Activated CD4-positive, alpha-beta T cell treated with anti-CD3 and anti-CD28 coated beads for 48 hours (primary cell): Measurements from ENCODE around the gene DYNLT4.
"Not testable (repeated sequence)": the region's sequence is repeated elsewhere in the genome, so short reads cannot be mapped to it uniquely, and the experiment has no call there.

Experiments
- DNase-seq: peaks from one replicate; pipeline ENCODE4 v3.0.0-alpha.2; 2020

The DYNLT4 gene

DNA sequence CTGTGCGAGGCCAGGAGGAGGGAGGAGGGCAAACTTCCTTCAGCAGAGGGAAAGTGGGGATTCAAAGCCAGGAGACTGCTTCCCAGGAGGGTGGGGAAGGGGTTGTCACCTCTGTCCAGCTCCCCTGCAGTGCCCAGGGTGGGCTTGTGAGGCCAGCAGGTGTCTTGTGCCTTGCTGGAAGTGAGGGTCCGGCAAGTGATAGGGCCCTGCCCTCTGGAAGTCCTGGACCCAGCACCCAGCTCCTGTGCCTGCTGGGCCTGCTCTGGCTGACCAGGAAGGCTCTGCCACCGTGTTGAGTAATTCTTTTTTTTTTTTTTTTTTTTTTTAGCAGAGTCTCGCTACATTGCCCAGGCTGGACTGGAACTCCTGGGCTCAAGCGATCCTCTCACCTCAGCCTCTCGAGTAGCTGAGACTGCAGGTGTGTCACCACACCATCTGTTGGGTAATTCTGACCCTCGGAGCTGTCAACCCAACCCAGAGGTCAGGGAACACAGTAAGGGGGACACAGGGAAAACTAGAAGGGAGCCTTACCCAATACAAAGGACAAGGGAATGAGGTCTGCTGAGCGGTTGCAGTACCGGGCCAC, 20.2 kb downstream of the DYNLT4 start:
- DNase-seq: no peak

DNA sequence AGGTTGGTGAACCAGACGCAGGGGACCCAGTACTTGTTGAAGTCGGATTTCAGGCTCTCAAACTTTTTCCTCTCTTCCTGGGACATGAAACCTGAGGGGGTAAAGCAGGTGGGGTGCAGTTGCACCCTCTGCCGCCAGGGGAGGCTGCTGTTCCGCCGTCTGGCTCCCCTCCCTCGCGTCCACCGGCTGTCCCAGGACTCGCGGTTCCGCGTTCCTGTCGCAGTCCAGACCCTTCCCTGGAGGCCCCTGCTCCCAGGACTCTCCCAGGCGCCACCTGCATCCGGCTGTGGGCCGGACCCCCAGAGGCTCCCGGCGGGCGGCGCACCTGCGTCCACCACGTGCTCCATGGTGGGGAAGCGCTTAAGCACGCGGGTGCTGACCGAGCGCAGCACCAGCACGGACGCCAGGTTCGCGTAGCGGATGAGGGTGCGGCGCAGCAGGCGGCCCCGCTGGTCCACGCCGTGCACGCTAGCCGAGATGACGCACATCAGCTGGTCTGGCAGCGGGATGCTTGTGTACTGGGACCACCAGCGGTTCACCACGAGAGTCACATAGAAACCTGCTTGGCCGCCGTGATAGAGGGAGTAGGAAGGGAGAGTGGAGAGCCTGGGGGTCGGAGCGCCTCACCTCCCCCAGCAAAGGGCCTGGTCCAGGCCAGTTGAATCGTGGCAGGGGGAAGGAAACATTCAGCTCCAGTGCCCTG, 20.9 kb downstream of the DYNLT4 start:
- DNase-seq: peak; percentile 86

DNA sequence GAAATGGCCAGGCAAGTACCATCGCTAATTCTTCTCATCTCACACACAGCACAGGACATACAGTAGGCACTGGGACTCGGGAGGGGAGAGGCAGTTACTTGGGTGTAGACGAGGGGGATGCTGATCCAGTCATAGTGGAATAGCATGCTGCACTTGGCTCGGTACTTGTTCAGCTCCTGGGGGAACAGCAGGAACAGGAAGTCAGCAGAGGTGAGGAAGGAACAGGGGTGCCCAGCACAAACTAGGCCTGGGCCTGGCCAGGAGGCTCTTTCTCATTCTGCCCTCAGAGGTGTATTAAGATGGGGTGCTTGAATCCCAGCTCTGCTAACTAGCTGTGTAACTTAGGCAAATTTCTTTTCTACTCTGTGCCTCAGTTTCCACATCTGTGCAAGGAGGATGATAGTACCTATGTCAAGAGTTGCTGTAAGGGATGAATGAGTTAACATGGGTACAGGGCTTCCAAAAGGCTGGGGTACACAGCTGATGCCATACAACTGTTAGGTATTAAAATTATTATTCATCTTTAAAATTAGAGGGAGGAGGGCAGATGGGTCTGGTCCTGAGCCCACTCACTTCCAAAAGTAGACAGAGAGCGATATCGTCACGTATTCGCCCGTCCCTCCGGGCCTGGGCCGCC, 21.5 kb downstream of the DYNLT4 start:
- no peak for DNase-seq

DNA sequence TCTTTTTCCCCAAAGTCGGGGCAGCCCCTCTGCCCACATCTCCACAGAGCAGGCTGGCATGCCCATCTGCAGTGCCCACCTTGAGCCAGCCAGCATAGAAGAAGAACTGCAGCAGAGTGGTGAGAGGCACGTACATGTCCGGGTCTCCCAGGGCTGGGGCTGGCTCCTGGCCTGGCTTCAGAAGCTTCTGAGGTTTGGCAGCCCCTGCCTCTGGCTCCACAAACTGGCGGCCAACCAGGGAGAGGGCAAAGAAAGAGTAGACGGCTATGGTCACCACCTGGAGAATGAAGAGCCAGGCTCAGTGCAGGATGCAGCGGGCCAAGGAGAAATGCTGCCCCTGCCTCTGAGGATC, 22.1 kb downstream of the DYNLT4 start:
- DNase-seq: no peak

DNA sequence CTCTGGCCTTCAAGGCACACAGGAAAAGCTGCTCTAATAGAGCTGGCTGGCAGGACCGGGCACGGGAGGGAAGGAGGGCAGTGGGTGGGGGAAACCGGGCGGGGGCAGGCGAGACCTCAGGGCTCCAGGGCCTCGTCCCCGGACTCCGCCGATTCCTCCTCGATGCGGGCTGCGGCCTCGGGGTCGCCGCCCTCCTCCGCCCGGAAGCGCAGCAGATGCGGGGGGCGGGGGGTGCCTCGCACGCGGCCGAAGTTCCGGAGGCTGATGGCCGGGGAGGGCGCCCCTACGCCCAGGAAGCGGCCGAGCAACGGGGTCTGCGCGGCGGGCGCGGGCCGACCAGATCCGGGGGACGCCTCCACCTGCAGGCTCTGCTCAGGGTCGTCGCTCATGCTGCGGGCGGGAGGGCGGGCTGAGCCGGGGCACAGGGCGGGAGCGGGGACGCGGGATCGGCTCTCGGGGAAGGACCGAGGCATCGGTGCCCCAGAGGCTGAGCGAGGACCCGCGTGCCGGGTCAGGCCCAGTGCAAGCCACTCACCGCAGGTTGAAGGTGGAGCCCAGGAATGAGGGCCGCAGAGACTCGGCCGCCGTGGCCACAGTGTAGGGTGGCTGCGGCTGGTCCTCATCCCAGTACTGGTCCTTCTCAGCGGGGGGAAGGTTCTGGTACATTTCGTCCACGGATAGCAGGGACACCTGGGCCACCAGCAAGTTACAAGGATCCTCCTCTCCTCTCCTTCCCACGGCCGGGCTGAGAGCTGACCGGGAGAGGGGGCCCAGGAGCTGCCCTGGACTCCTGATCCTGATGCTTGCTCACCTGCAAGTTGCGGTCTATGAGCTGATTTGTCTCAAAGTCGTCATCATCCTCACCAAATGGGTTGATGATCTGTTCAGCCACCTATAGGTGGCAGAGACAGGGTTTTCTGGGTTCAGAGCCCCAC, 22.8 kb downstream of the DYNLT4 start:
- peak; percentile 36 for DNase-seq

DNA sequence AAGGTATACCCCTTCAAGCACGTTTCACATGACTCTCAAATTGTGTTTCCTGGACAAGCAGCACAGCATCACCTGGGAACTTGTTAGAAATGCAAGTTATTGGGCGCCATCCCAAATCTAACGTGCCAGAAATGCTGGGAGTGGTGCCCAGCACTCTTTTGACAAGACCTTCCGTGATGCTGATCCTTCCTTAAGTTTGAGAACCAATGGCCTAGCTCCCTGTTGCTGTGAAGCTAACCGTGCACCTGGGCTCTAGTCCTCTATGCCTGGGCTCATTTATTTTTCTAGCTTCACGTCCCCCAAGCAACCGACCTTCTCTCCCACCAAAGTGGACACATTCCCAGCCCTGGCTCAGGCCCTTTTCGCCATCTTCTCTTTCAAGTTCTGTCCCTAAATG, 23.5 kb downstream of the DYNLT4 start:
- DNase-seq: no peak

DNA sequence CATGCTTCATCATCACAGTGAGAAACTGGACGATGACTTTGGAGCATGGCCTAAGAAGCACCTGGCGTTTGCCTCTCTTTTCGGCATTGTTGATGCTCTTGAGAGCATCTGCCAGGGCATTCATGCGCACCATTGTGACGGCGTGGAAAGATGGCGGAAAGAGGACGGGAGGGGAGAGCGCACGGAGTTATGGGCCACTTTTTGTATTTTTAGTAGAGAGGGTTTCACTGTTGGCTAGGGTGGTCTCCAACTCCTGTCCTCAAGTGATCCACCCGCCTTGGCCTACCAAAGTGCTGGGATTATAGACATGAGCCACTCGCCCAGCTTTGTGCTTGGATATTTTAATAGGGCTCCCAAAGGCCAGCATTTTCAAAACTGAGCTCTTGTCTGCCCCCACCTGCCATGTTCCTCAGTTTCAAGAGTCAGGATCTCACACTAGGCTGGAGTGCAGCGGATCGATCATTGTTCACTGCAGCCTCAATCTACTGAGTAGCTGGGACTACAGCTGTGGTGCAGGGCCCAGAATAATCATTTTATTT, 26.5 kb downstream of the DYNLT4 start:
- no peak for DNase-seq

DNA sequence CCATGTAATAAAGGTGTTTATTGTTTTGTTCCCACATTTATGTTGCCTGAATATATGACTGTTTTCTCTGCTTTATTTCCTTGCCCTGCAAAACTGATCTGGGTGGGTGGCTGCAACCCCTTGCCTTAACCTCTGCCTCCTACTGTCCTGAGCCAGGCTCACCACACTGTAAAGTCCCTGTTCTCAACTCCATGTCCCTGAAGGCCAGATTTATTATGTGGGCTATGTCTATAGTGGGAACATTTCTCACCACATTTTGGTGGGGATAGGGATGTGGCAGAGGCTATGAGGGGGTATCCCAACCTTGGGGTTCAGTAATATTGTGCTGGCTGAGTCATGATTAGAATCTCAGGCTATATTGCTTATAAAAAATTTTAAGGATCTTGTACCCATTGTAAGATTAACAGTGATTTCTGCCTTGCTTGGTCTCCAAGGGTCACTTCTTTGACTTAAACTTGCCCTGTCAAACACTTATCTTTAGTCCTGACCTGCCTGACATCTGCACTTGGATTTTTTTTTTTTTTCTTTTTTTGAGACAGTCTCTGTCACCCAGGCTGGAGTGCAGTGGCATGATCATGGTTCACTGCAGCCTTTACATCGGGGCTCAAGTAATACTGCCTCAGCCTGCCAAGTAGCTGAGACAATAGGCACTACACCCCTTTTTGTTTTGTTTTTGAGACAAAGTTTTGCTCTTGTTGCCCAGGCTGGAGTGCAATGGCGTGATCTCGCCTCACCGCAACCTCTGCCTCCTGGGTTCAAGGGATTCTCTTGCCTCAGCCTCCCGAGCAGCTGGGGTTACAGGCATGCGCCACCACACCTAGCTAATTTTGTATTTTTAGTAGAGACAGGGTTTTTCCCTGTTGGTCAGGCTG, 28.2 kb downstream of the DYNLT4 start:
- no peak for DNase-seq

DNA sequence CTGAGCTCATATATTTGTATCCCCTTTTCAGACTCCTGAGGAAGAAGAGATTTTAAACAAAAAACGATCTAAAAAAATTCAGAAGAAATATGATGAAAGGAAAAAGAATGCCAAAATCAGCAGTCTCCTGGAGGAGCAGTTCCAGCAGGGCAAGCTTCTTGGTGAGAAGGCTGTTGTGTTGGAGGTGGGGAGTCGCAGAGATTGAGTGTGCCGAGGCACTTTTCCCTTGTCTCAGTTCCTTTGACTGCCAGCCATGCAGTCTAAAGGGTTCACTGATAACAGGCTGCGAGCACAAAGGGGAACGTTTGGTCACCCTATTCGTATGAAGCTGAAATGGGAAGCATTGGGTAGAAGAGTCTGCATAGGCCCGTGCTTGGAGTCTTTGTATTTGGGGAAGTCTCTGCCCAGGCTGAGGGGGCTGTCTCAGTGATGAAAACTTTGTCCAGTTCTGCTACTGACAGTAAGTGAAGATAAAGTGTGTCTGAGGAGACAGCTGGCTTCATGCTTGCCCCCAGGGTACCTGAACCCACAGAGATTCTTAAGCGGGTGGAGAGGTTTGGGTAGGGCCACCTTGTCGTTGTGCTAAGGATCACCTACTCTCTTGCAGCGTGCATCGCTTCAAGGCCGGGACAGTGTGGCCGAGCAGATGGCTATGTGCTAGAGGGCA, 29.0 kb downstream of the DYNLT4 start:
- DNase-seq: no peak

DNA sequence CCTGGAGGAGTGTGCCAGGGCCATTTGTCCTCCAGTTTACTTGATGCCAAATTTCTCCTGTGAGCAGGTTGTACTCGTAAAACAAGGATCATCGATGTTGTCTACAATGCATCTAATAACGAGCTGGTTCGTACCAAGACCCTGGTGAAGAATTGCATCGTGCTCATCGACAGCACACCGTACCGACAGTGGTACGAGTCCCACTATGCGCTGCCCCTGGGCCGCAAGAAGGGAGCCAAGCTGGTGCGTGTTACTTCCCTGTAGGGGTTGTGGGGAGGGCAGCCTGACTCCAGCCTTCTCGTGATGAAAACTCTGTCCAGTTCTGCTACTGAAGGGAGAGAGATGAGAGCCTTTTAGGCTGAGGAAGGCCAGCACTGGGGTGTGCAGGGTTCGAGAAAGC, 29.6 kb downstream of the DYNLT4 start:
- no peak for DNase-seq

DNA sequence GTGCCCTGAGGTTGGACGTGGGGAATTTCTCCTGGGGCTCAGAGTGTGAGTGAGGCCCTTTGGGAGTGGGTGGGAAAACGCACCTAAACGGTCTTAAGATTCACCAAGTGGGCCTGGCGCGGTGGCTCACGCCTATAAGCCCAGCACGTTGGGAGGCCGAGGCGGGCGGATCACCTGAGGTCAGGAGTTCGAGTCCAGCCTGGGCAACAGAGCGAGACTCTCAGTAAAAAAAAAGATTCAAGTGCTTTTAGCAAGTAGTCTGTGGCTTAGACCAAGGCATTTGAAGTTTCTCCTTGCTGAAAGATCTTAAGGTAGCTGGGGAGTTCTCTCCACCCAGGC, 30.5 kb downstream of the DYNLT4 start:
- no peak for DNase-seq

DNA sequence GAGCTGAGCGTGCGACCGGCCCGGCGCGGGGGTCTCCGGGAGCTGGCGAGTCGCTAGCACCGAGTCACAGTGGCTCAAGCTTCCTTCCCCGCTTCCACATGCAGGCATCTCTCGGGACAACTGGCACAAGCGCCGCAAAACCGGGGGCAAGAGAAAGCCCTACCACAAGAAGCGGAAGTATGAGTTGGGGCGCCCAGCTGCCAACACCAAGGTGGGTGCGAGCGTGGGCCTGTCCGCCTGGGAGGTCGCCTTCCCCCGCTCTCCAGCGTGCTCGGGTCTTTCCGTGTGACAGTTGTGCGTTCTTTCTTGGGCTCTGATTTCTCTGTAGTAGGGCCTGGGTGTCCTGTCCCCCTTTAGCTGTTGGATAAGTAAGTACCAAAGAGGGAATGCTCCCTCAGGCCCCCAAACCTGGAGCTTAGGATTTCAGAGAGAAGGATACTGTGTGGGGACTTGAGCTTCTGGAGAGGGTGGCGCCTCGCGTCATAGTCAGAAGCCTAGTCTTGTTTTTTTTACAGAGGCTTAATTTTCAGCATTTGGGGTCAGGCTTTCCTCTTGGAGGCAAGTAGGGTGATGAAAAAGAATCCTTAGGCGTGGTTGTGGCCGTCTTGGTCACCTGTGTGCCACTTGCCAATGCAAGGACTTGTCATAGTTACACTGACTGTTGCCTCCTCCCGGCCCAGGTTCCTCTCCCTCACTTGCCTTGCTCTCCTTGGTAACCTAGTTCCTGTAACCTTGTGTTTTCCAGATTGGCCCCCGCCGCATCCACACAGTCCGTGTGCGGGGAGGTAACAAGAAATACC, 31.0 kb downstream of the DYNLT4 start:
- DNase-seq: peak; percentile 52

DNA sequence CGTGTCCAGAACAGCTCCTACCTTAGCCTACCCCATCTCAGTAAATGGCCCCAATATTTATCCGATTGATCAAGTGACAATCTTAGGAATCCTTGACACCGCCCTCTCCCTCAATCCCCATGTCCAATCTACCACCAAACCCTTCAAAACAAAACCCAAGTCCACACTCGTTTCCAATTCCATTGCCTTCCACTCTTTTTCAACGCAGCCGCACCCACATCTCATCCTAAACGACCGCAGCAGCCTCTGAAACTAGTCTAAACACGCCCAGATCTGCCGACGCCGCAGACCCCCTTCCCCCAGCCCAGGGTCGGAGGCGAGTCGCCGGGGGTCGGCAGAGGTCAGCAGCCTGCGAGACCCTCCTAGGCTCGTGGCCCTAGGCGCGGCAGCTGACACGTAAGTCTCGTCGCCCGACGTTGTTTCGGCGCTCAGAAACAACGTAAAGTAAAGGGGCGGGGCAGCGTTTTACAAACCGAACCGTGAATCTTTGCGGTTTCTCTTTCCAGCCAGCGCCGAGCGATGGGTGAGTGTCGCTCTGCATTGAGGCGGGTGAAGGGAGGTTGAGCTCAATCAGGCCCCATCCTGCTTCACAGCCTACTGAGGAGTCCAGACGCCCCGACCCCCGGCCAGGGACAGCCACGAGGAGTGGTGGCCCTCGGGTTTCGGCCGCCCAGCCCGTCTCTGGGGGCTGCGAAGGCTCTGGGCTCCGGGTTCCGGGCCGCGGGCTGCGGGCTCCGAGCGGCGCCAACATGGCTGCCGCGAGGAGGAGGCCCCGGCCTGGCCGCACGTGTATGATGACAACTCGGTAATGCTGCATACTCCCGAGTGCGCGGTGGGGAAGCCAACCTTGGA, 31.8 kb downstream of the DYNLT4 start, which contains the start of gene RPS8:
Gene RPS8, plus strand, starts transcription at position 463 of the 852 bp plus-strand sequence. Its CDS starts 57 bp downstream, at position 520.
- DNase-seq: peak; percentile 94

DNA sequence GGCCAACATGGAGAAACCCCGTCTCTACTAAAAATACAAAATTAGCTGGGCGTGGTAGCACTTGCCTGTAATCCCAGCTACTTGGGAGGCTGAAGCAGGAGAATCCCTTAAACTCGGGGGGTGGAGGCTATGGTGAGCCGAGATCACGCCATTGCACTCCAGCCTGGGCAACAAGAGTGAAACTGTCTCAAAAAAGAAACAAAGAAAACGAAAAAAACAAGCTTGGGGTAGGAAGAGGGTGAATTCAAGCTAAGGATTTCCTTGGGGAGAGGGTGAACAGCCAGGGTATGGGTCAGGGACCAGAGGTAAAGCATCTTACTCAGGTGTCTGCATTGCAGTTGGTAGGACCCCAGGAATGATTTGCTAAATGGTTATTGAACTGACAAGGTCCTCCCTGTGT, 40.7 kb downstream of the DYNLT4 start:
- DNase-seq: not testable (repeated sequence)

DNA sequence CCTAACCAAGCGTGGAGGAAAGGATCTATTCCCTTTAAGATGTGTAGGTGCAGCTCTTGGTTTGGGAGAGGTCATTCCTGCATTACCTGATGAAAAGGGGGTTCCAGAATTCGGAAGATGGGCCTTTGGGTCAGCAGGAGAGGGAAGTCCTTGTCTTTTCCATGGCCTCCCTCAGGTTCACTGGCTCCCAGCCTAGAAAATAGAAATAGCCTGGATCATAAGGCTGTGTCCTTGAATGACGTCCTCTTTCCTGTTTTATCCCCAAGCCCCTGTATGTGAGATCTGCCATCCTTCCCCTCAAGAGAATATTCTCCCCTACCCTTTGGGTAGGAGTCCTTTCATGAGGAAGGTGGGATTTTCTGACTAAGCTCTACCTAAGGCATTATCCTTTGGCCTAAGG, 46.3 kb downstream of the DYNLT4 start:
- no peak for DNase-seq

DNA sequence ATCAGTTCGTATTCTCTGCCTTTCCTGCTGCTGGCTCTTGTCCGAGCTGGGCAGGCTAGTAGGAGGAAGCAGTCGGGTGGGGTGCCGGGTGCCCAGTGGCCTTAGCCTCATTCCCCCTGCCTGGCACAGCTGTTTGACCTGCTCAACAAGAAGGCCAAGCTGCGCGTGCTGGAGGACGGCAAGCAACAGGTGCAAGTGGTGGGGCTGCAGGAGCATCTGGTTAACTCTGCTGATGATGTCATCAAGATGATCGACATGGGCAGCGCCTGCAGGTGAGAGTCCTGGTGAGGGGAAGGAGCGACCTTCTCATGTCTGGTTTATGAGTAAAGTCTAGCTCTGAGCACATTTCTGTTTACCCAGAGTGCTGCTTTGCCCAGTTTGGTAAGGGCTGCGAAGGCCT, 48.1 kb downstream of the DYNLT4 start:
- DNase-seq: no peak

DNA sequence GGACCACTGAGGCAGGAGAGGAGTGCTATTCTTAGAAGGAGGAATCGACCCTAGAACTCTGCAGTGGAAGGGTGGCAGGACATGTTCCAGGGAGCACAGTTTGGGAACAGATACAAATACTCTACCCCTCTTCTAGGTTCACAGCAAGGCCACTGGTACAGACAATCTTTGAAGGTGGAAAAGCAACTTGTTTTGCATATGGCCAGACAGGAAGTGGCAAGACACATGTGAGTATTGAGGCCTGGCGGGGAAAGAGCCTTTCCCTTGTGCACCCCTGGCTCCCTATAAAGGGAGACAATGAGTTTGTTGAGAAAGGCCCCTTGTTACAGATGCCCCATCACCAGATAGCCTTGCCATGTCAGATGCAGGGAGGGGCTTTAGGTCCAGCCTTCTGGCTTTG, 49.7 kb downstream of the DYNLT4 start:
- DNase-seq: no peak
